OCI-LY7 (cell line): ENCODE results near the gene LPIN3. TPM values are rescaled to one million over a fixed set of nuclear protein-coding genes. Genes with fewer than 3 reads are reported as not detected.

Experiments
- BruUV-seq: library from RNA; stranded (reverse); fragments of 400-500 nt; replicated peaks from 2 replicates; lab custom pipeline; 2021; lab: Mats Ljungman, UMichigan
- CTCF ChIA-PET: fragments of 300-600 bp; sonication (Branson Sonifier 250); formaldehyde crosslinking; loops from one replicate; lab custom pipeline; 2022; ENCODE audit warnings: antibody characterized with exemption; ENCODE audit not compliant: unreplicated experiment; lab: Charles Lee
- POLR2A ChIA-PET: fragments of 300-600 bp; sonication (Branson Sonifier 250); formaldehyde crosslinking; loops from one replicate; lab custom pipeline; 2022; ENCODE audit warnings: antibody characterized with exemption; lab: Charles Lee
- DNase-seq: peaks from one replicate; pipeline ENCODE4 v3.0.0-alpha.2; 2015; ENCODE audit warnings: low spot score
- H2AFZ ChIP-seq: fragments of 200-600 bp; sonication (generic), shearing (Covaris generic); 2 replicates; pipeline ENCODE4 v1.6.1; 2014; ENCODE audit warnings: mild to moderate bottlenecking, antibody characterized with exemption, low read length, moderate library complexity
- H3K27ac ChIP-seq: fragments of 200-600 bp; sonication (generic); 2 replicates; pipeline ENCODE4 v1.5.1; 2014; ENCODE audit warnings: mixed run types, low read depth, mild to moderate bottlenecking, moderate library complexity, low read length, inconsistent platforms; ENCODE audit not compliant: poor library complexity, severe bottlenecking
- H3K36me3 ChIP-seq: fragments of 200-600 bp; sonication (generic); 2 replicates; pipeline ENCODE4 v1.6.1; 2014; ENCODE audit warnings: mild to moderate bottlenecking, antibody characterized with exemption, low read length, moderate library complexity, mixed read lengths; ENCODE audit not compliant: insufficient read depth
- H3K4me1 ChIP-seq: fragments of 200-600 bp; sonication (generic); 2 replicates; pipeline ENCODE4 v1.5.1; 2014; ENCODE audit warnings: mild to moderate bottlenecking, low read length; ENCODE audit not compliant: insufficient read depth, poor library complexity, severe bottlenecking
- H3K4me2 ChIP-seq: fragments of 200-600 bp; sonication (generic); 2 replicates; pipeline ENCODE4 v1.6.1; 2014; ENCODE audit warnings: mild to moderate bottlenecking, low read length
- H3K4me3 ChIP-seq: fragments of 200-600 bp; sonication (generic); 2 replicates; pipeline ENCODE4 v1.5.1; 2014; ENCODE audit warnings: mild to moderate bottlenecking, low read depth, low read length; ENCODE audit not compliant: poor library complexity, severe bottlenecking
- H3K79me2 ChIP-seq: fragments of 200-600 bp; sonication (generic); 2 replicates; pipeline ENCODE4 v1.6.1; 2016; ENCODE audit warnings: low read depth, mild to moderate bottlenecking, low read length, moderate library complexity, mixed read lengths; ENCODE audit not compliant: insufficient read depth
- H3K9me2 ChIP-seq: fragments of 200-600 bp; sonication (generic); 2 replicates; pipeline ENCODE4 v1.6.1; 2016; ENCODE audit warnings: mild to moderate bottlenecking, low read length, mixed read lengths; ENCODE audit not compliant: insufficient read depth
- H3K9me3 ChIP-seq: fragments of 200-600 bp; sonication (generic); 2 replicates; pipeline ENCODE4 v1.6.1; 2014; ENCODE audit warnings: mild to moderate bottlenecking, mixed run types, low read length, mixed read lengths
- H4K20me1 ChIP-seq: fragments of 200-600 bp; sonication (generic); 2 replicates; pipeline ENCODE4 v1.6.1; 2014; ENCODE audit warnings: mild to moderate bottlenecking, antibody characterized with exemption, low read length, moderate library complexity, mixed read lengths; ENCODE audit not compliant: insufficient read depth
- EZH2phosphoT487 ChIP-seq: fragments of 200-600 bp; sonication (generic); IDR thresholded peaks from 2 replicates; pipeline ENCODE4 v1.6.1; 2018; ENCODE audit warnings: low read depth, borderline replicate concordance, mild to moderate bottlenecking, mixed run types, antibody characterized with exemption, low read length, moderate library complexity, mixed read lengths
- intact Hi-C: fragments of 100-400 bp; cut with micrococcal nuclease; formaldehyde crosslinking; loops from one replicate; pipeline ENCODE4 v1.10.0; 2022; ENCODE audit not compliant: unreplicated experiment
- total RNA-seq, 2 experiments: library from RNA; depleted of rRNA in 1 of 2; stranded (reverse); fragments of >200 nt in 1 of 2; shearing (Covaris generic) in 1 of 2; gene quantifications; 2 replicates each; pipeline ENCODE4 v1.2.3, GENCODE V29; 2014 to 2022
- TF ChIP-seq, protein P1 (sequence below): fragments of 200-600 bp; sonication (generic); conservative IDR thresholded peaks from 2 replicates; pipeline ENCODE4 v1.5.1; 2014; ENCODE audit warnings: mild to moderate bottlenecking, antibody characterized with exemption, low read length, moderate library complexity, mixed read lengths

Gene LPIN3
- total RNA-seq, 2 experiments from 2014 or later = 0.19 to 2.1 TPM

DNA sequence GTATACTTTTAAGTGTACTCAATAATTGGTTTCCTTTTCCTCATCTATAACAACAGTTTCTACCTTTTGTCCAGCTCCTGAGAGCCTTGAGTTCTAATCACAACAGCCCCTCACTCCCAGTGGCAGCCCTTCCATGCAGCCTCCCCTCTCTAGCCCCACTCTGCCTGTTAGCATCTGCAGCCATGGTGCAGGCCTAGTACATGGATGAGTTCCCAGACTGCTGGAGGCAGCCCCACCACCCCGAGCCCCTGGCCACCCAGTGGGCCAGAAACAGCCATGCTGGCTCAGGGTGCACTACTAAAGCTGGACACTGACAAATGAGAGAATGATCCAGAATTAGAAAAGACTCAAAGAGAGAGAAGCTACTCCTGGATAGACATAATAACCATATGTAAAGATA, 9.7 kb upstream of the LPIN3 start:
- Histone ChIP-seq H4K20me1 (no peaks in the 10 kb centered on the region), H3K9me2 (no peaks in the 10 kb centered on the region), H2AFZ (no peak overlapping the region), H3K27ac (no peak overlapping the region), H3K4me3 (no peak overlapping the region), H3K4me1 (no peaks in the 10 kb centered on the region), H3K9me3 (no peaks in the 10 kb centered on the region), H3K79me2 (no peaks in the 10 kb centered on the region), H3K36me3 (no peaks in the 10 kb centered on the region), H3K4me2 (no peak overlapping the region)
- BruUV-seq = no TSS peak
- ChIA-PET POLR2A (interaction anchor here (0.6 kb wide), 1 partner anchor 558 kb away, joined by 3 read pairs; no protein-coding TSS in a partner anchor), CTCF (no interaction called here)
- intact Hi-C loops = no loop called here
- TF ChIP-seq EZH2phosphoT487 = no peak
- TF ChIP-seq, protein P1, sequence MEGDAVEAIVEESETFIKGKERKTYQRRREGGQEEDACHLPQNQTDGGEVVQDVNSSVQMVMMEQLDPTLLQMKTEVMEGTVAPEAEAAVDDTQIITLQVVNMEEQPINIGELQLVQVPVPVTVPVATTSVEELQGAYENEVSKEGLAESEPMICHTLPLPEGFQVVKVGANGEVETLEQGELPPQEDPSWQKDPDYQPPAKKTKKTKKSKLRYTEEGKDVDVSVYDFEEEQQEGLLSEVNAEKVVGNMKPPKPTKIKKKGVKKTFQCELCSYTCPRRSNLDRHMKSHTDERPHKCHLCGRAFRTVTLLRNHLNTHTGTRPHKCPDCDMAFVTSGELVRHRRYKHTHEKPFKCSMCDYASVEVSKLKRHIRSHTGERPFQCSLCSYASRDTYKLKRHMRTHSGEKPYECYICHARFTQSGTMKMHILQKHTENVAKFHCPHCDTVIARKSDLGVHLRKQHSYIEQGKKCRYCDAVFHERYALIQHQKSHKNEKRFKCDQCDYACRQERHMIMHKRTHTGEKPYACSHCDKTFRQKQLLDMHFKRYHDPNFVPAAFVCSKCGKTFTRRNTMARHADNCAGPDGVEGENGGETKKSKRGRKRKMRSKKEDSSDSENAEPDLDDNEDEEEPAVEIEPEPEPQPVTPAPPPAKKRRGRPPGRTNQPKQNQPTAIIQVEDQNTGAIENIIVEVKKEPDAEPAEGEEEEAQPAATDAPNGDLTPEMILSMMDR = no peak
- DNase-seq = no peak

DNA sequence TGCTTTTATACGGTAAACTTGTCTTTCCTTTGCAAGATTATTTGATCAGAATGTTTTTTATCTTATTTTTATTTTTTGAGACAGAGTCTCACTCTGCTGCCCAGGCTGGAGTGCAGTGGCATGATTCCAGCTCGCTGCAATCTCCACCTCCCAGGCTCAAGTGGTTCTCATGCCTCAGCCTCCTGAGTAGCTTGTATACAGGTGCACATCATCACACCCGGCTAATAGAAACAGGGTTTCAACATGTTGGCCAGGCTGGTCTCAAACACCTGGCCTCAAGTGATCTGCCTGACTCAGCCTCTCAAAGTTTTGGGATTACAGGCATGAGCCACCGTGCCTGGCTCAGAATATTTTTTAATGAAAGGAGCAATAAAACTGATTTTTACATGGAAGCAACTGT, 8.9 kb upstream of the LPIN3 start:
- Histone ChIP-seq H3K9me2 (no peaks in the 10 kb centered on the region), H3K27ac (no peak overlapping the region), H3K4me1 (no peaks in the 10 kb centered on the region), H3K4me2 (no peak overlapping the region), H2AFZ (no peak overlapping the region), H3K36me3 (no peaks in the 10 kb centered on the region), H3K4me3 (no peak overlapping the region), H4K20me1 (no peaks in the 10 kb centered on the region), H3K9me3 (no peaks in the 10 kb centered on the region), H3K79me2 (no peaks in the 10 kb centered on the region)
- DNase-seq = no peak
- no TSS peak for BruUV-seq
- ChIA-PET POLR2A (no interaction called here), CTCF (no interaction called here)
- TF ChIP-seq, protein P1 = no peak
- no peak for TF ChIP-seq EZH2phosphoT487
- intact Hi-C loops = no loop called here

DNA sequence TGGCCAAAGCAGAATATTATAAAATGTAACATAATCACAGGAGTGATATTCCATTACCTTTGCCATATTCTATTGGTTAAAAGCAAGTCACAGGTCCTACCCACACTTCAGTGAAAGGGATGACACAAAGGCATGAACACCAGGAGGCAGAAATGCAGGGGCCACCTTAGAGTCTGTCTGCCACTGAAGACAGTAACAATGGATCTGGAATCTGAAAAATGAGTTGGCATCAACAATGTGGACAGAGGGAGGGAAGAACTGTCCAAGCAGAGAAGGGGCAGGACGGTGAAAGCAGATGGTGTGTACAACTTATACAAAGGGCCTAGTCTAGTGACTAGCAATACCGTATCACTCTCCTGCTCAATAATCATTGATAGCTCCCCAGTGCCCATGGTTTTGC, 6.6 kb upstream of the LPIN3 start:
- intact Hi-C loops = no loop called here
- no peak overlapping the region for H2AFZ ChIP-seq
- no peak for DNase-seq
- H4K20me1 ChIP-seq = no peaks in the 10 kb centered on the region
- ChIA-PET POLR2A (no interaction called here), CTCF (no interaction called here)
- TF ChIP-seq EZH2phosphoT487 = no peak
- TF ChIP-seq, protein P1 = no peak
- H3K9me2 ChIP-seq = no peaks in the 10 kb centered on the region
- no peaks in the 10 kb centered on the region for H3K79me2 ChIP-seq
- peaks cover 10% of the 10 kb centered on the region for H3K4me1 ChIP-seq
- BruUV-seq = no TSS peak
- H3K4me2 ChIP-seq = no peak overlapping the region
- no peaks in the 10 kb centered on the region for H3K36me3 ChIP-seq
- H3K9me3 ChIP-seq = no peaks in the 10 kb centered on the region
- no peak overlapping the region for H3K4me3 ChIP-seq
- H3K27ac ChIP-seq = no peak overlapping the region
